ENCODE data around the gene BICRA. TPM values are rescaled to one million over a fixed set of nuclear protein-coding genes. Genes with fewer than 3 reads are reported as not detected.

The BICRA gene
- total RNA-seq, 1 donor from 2014 or later: 15.8 TPM

- intact Hi-C loops (cut with micrococcal nuclease): no loop called here
Measured at GRCh38 chr19:47686679-47687450, 77.9 kb downstream of the BICRA start.

- intact Hi-C loops (cut with micrococcal nuclease): no loop called here
Measured at GRCh38 chr19:47687906-47688305, 79.0 kb downstream of the BICRA start.

- intact Hi-C loops (cut with micrococcal nuclease): no loop called here
Measured at GRCh38 chr19:47691090-47691489, 82.2 kb downstream of the BICRA start.

- intact Hi-C loops (cut with micrococcal nuclease): no loop called here
Measured at GRCh38 chr19:47691782-47692181, 82.8 kb downstream of the BICRA start.

GRCh38 chr19:47693489-47693888 lies 84.6 kb downstream of the BICRA start:
- intact Hi-C loops (cut with micrococcal nuclease): no loop called here

- intact Hi-C loops (cut with micrococcal nuclease): no loop called here
Measured at GRCh38 chr19:47693903-47694302, 85.0 kb downstream of the BICRA start.

GRCh38 chr19:47694466-47695273 lies 85.7 kb downstream of the BICRA start:
- intact Hi-C loops (cut with micrococcal nuclease): loop anchor here (5.0 kb wide), 1 partner anchor 177 kb away; the partner anchor contains the start of gene NAPA

GRCh38 chr19:47695533-47696262 lies 86.8 kb downstream of the BICRA start:
- intact Hi-C loops (cut with micrococcal nuclease): loop anchor here (5.0 kb wide), 1 partner anchor 178 kb away; the partner anchor contains the start of gene NAPA

- intact Hi-C loops (cut with micrococcal nuclease): loop anchor here (5.0 kb wide), 1 partner anchor 179 kb away; the partner anchor contains the start of gene NAPA
Measured at GRCh38 chr19:47696635-47697034, 87.7 kb downstream of the BICRA start.

GRCh38 chr19:47697863-47698609 lies 89.1 kb downstream of the BICRA start:
- intact Hi-C loops (cut with micrococcal nuclease): loop anchor here (1.0 to 5.0 kb wide), 4 partner anchors 181 to 269 kb away; partner anchors contain the start of genes KPTN and NAPA

GRCh38 chr19:47698631-47699359 lies 89.9 kb downstream of the BICRA start:
- intact Hi-C loops (cut with micrococcal nuclease): loop anchor here (1.0 to 5.0 kb wide), 4 partner anchors 181 to 270 kb away; partner anchors contain the start of genes KPTN and NAPA

- intact Hi-C loops (cut with micrococcal nuclease): loop anchor here (2.0 to 5.0 kb wide), 2 partner anchors 182 to 271 kb away; partner anchors contain the start of gene NAPA
Measured at GRCh38 chr19:47699360-47699917, 90.5 kb downstream of the BICRA start.

- intact Hi-C loops (cut with micrococcal nuclease): no loop called here
Measured at GRCh38 chr19:47700934-47701716, 92.2 kb downstream of the BICRA start.

- intact Hi-C loops (cut with micrococcal nuclease): no loop called here
Measured at GRCh38 chr19:47701717-47702552, 93.0 kb downstream of the BICRA start.

- intact Hi-C loops (cut with micrococcal nuclease): no loop called here
Measured at GRCh38 chr19:47702671-47703070, 93.7 kb downstream of the BICRA start.

GRCh38 chr19:47703301-47703700 lies 94.4 kb downstream of the BICRA start:
- intact Hi-C loops (cut with micrococcal nuclease): no loop called here

GRCh38 chr19:47704024-47704423 lies 95.1 kb downstream of the BICRA start:
- intact Hi-C loops (cut with micrococcal nuclease): no loop called here

GRCh38 chr19:47704656-47705055 lies 95.7 kb downstream of the BICRA start:
- intact Hi-C loops (cut with micrococcal nuclease): no loop called here

Data from T-helper 2 cell treated with Interferon-gamma antibody and Interleukin-4, amounts not matched to agents 100 ng/mL and 5 ng/mL, for 36 hours (primary cell).